Lower leg skin (tissue), 4 donors: ENCODE data around the gene LCE4A. TPM values are rescaled to one million over a fixed set of nuclear protein-coding genes. Genes with fewer than 3 reads are reported as not detected.

Experiments
- DNase-seq, 2 donors: peaks; one replicate each; pipeline ENCODE4 v3.0.0-alpha.2; 2019; ENCODE audit warnings: low spot score in 2 of 2
- H3K4me3 ChIP-seq: fragments of 200-600 bp; sonication (generic); 2 replicates; pipeline ENCODE4 v1.5.1; 2017; ENCODE audit warnings: mild to moderate bottlenecking, low read depth; ENCODE audit not compliant: poor library complexity, severe bottlenecking
- CTCF ChIP-seq, 3 donors: fragments of 450-650 bp; IDR thresholded peaks; one replicate each; pipeline ENCODE4 v1.5.1; 2016; ENCODE audit warnings: antibody characterized with exemption in 3 of 3, mild to moderate bottlenecking in 3 of 3, moderate library complexity in 2 of 3
- POLR2A ChIP-seq, 2 donors: fragments of 450-650 bp; IDR thresholded peaks; one replicate each; pipeline ENCODE4 v1.6.1; 2016 to 2017; ENCODE audit warnings: antibody characterized with exemption in 2 of 2, mild to moderate bottlenecking in 1 of 2, moderate library complexity in 1 of 2
- WGBS, 2 donors: methylation state at CpG; one replicate each; pipeline ENCODE4 v1.1.5; 2018; 5-methylcytosine and 5-hydroxymethylcytosine counted together
- intact Hi-C: fragments of 100-400 bp; cut with DNase I; formaldehyde crosslinking; loops from one replicate; pipeline ENCODE4 v1.15.0; 2023; ENCODE audit warnings: low total_unique reads
- total RNA-seq, 4 donors: library from RNA; depleted of rRNA; stranded (reverse); fragments of >200 nt; gene quantifications; one replicate each; pipeline ENCODE4 v1.1.0, GENCODE V29; 2016

Gene LCE4A
- total RNA-seq, 4 donors from 2014 or later = 5.6 to 7.9 (median 6.7) TPM; not detected in 1

GRCh38 chr1:152752225-152752624 lies 44.3 kb downstream of the LCE4A start:
- 33 to 50% methylated on average over 1 of the region's 1 CpG for WGBS, 2 donors
- DNase-seq = no peak
- H3K4me3 ChIP-seq = no peak overlapping the region
- no peak for TF ChIP-seq POLR2A (IDR thresholded peaks at IDR 0.05)
- no peak for TF ChIP-seq CTCF (IDR thresholded peaks at IDR 0.05)
- intact Hi-C loops = no loop called here

DNA sequence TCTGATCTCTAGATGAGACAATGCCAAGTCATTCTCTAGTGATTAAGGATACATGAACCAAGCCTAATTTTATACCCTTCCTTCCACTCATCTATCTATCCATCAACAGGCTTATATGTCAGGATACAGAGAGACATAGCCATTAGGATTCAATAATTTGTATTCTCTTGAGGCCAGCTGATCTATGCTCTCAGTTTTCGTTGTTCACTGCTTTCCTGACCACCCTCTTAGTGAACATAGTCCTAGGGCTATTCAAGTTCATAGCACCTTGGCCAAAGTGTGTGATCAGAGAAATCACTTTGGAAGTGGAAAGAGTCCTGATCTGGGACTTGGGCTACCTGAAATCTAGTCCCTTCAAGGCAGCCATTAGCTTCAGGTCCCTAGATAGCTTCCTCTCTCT lies 45.6 kb downstream of the LCE4A start:
- no peak for TF ChIP-seq CTCF (IDR thresholded peaks at IDR 0.05)
- no peak for TF ChIP-seq POLR2A (IDR thresholded peaks at IDR 0.05)
- no peak overlapping the region for H3K4me3 ChIP-seq
- intact Hi-C loops = no loop called here
- 32 to 56% methylated on average over 1 of the region's 1 CpG for WGBS, 2 donors
- DNase-seq = no peak

DNA sequence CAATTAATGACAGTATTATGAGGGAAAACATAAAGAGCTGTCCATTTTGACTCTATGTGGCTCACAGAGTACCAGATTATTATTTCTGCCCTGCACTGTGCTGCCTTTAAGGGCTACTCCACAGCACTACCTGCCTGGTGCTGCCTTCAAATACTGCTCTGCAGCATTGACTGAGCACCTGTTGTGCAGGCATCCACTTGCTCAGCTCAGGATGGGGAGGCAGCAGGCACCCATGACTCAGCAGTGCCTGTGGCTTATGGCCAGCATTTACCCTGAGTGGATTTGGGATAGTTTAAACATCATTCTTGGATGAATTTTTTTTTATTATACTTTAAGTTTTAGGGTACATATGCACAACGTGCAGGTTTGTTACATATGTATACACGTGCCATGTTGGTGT lies 48.9 kb downstream of the LCE4A start:
- no peak for TF ChIP-seq POLR2A (IDR thresholded peaks at IDR 0.05)
- TF ChIP-seq CTCF (IDR thresholded peaks at IDR 0.05) = no peak
- intact Hi-C loops = no loop called here
- WGBS, 2 donors = 67 to 80% methylated on average over 2 of the region's 2 CpGs
- DNase-seq = no peak
- no peak overlapping the region for H3K4me3 ChIP-seq

- intact Hi-C loops = no loop called here
- H3K4me3 ChIP-seq = no peak within 1 kb of the TSS
- DNase-seq = no peak
- TF ChIP-seq CTCF (IDR thresholded peaks at IDR 0.05) = no peak
- TF ChIP-seq POLR2A (IDR thresholded peaks at IDR 0.05) = no peak
- WGBS, 2 donors = 49 to 59% methylated on average over 6 of the region's 6 CpGs
Measured at GRCh38 chr1:152757747-152758146, 49.8 kb downstream of the LCE4A start, which contains the start of gene KPRP. Gene KPRP, plus strand, starts transcription at chr1:152758025. Its CDS starts 1,564 bp downstream, at chr1:152759589.

GRCh38 chr1:152758636-152759035 lies 50.7 kb downstream of the LCE4A start:
- TF ChIP-seq POLR2A (IDR thresholded peaks at IDR 0.05) (no peak), CTCF (IDR thresholded peaks at IDR 0.05) (no peak)
- no peak overlapping the region for H3K4me3 ChIP-seq
- intact Hi-C loops = no loop called here
- 73 to 85% methylated on average over 4 of the region's 4 CpGs for WGBS, 2 donors
- DNase-seq = no peak

Other genes with a start within 250 kb of the LCE4A start
- 100 to 1,000 TPM; 154 to 612 (median 267) TPM for gene LCE5A, start 197.4 kb upstream of the LCE4A start, total RNA-seq
- 100 to 1,000 TPM; 298 to 552 (median 441) TPM for gene CRCT1, start 193.7 kb upstream of the LCE4A start, total RNA-seq
- gene LCE3E, start 141.4 kb upstream of the LCE4A start, total RNA-seq = 10 to 100 TPM; 16.7 to 28.0 (median 23.1) TPM
- gene LCE3D, start 127.6 kb upstream of the LCE4A start, total RNA-seq = 10 to 100 TPM; 20.1 to 93.6 (median 42.9) TPM
- gene LCE3C, start 107.9 kb upstream of the LCE4A start, total RNA-seq = not detected
- not detected for gene LCE3B, start 94.3 kb upstream of the LCE4A start, total RNA-seq
- gene LCE3A, start 85.1 kb upstream of the LCE4A start, total RNA-seq = not detected
- gene LCE2D, start 44.8 kb upstream of the LCE4A start, total RNA-seq = 100 to 1,000 TPM; 293 to 644 (median 312) TPM
- 1,000 to 10,000 TPM in 1 of 4 donors, 100 to 1,000 TPM in 3; 775 to 1,224 (median 802) TPM for gene LCE2C, start 32.9 kb upstream of the LCE4A start, total RNA-seq
- gene LCE2B, start 22.0 kb upstream of the LCE4A start, total RNA-seq = 1,000 to 10,000 TPM; 1,313 to 2,792 (median 1,611) TPM
- 100 to 1,000 TPM; 243 to 569 (median 350) TPM for gene LCE2A, start 9.8 kb upstream of the LCE4A start, total RNA-seq
- 100 to 1,000 TPM; 219 to 353 (median 231) TPM for gene KPRP, start 49.9 kb downstream of the LCE4A start, total RNA-seq
- 100 to 1,000 TPM in 1 of 4 donors, 10 to 100 TPM in 3; 34.2 to 121 (median 64.6) TPM for gene LCE1F, start 67.0 kb downstream of the LCE4A start, total RNA-seq
- gene LCE1E, start 78.1 kb downstream of the LCE4A start, total RNA-seq = 100 to 1,000 TPM in 2 of 4 donors, 10 to 100 TPM in 2; 45.3 to 112 (median 101) TPM
- 100 to 1,000 TPM; 130 to 942 (median 594) TPM for gene LCE1D, start 88.6 kb downstream of the LCE4A start, total RNA-seq
- gene LCE1C, start 98.5 kb downstream of the LCE4A start, total RNA-seq = 1,000 to 10,000 TPM; 1,701 to 2,689 (median 2,386) TPM
- gene LCE1B, start 103.8 kb downstream of the LCE4A start, total RNA-seq = 100 to 1,000 TPM; 207 to 278 (median 246) TPM
- gene LCE1A, start 119.3 kb downstream of the LCE4A start, total RNA-seq = 100 to 1,000 TPM; 612 to 936 (median 792) TPM
- gene LCE6A, start 134.7 kb downstream of the LCE4A start, total RNA-seq = 100 to 1,000 TPM in 2 of 4 donors, 10 to 100 TPM in 2; 60.9 to 207 (median 107) TPM
- 1 to 10 TPM in 1 of 4 donors, not detected in 3; 5.1 TPM for gene LCE7A, start 151.8 kb downstream of the LCE4A start, total RNA-seq
- not detected for gene SMCP, start 170.2 kb downstream of the LCE4A start, total RNA-seq
- 100 to 1,000 TPM; 162 to 322 (median 207) TPM for gene IVL, start 200.4 kb downstream of the LCE4A start, total RNA-seq
- 100 to 1,000 TPM in 1 of 4 donors, 10 to 100 TPM in 3; 41.5 to 137 (median 78.1) TPM for gene SPRR5, start 239.0 kb downstream of the LCE4A start, total RNA-seq